H1 (cell line): ENCODE results near the gene RAD51C. TPM values are rescaled to one million over a fixed set of nuclear protein-coding genes. Genes with fewer than 3 reads are reported as not detected.

ENCODE experiments used
- BACH1 ChIP-seq: IDR thresholded peaks from 2 replicates; pipeline ENCODE4 v1.6.1; 2012; ENCODE audit warnings: low read length, improper control_type of control experiment
- CEBPB ChIP-seq: IDR thresholded peaks from 2 replicates; pipeline ENCODE4 v1.6.1; 2012; ENCODE audit warnings: low read depth, low read length
- CREB1 ChIP-seq: IDR thresholded peaks from 2 replicates; pipeline ENCODE4 v1.6.1; 2012; ENCODE audit warnings: inconsistent platforms
- CTBP2 ChIP-seq: IDR thresholded peaks from 2 replicates; pipeline ENCODE4 v1.7.0; 2011; ENCODE audit warnings: borderline replicate concordance, mild to moderate bottlenecking, moderate library complexity, mixed read lengths, low read length; ENCODE audit not compliant: insufficient read depth, insufficient read length
- FOSL1 ChIP-seq: IDR thresholded peaks from 2 replicates; pipeline ENCODE4 v1.6.1; 2011; ENCODE audit warnings: mild to moderate bottlenecking, low read depth, low read length, moderate library complexity; ENCODE audit not compliant: insufficient read depth
- HDAC6 ChIP-seq: IDR thresholded peaks from one replicate; pipeline ENCODE4 v1.7.1; 2012; ENCODE audit warnings: low read depth, mild to moderate bottlenecking, inconsistent platforms, low read length, moderate library complexity
- KDM4A ChIP-seq: IDR thresholded peaks from one replicate; pipeline ENCODE4 v1.7.1; 2012; ENCODE audit warnings: low read depth, mild to moderate bottlenecking, moderate library complexity, low read length, inconsistent platforms; ENCODE audit not compliant: severe bottlenecking
- KDM5A ChIP-seq: fragments of 200-600 bp; IDR thresholded peaks from 2 replicates; pipeline ENCODE4 v1.7.1; 2012; ENCODE audit warnings: mild to moderate bottlenecking, low read length, inconsistent platforms, mixed read lengths
- PHF8 ChIP-seq: fragments of 200-600 bp; sonication (generic); conservative IDR thresholded peaks from 2 replicates; pipeline ENCODE4 v1.7.1; 2012; ENCODE audit warnings: low read depth, mild to moderate bottlenecking, inconsistent platforms, low read length, moderate library complexity
- SIRT6 ChIP-seq: IDR thresholded peaks from one replicate; pipeline ENCODE4 v1.7.1; 2012; ENCODE audit warnings: low read length, inconsistent platforms
- SIX5 ChIP-seq: IDR thresholded peaks from 2 replicates; pipeline ENCODE4 v1.6.1; 2011; ENCODE audit warnings: mild to moderate bottlenecking, low read depth, low read length
- SP4 ChIP-seq: IDR thresholded peaks from 2 replicates; pipeline ENCODE4 v1.6.1; 2012; ENCODE audit warnings: low read length, inconsistent platforms
- TAF1 ChIP-seq: IDR thresholded peaks from 2 replicates; pipeline ENCODE4 v1.6.1; 2011; ENCODE audit warnings: mild to moderate bottlenecking, low read depth, low read length
- TBP ChIP-seq: IDR thresholded peaks from 2 replicates; pipeline ENCODE4 v1.6.1; 2011; ENCODE audit warnings: low read depth, low read length, improper control_type of control experiment
- TEAD4 ChIP-seq: IDR thresholded peaks from 2 replicates; pipeline ENCODE4 v1.6.1; 2012; ENCODE audit warnings: low read depth, low read length, inconsistent platforms, mixed read lengths
- ZNF274 ChIP-seq: IDR thresholded peaks from 2 replicates; pipeline ENCODE4 v1.7.0; 2012; ENCODE audit warnings: low read length, borderline replicate concordance; ENCODE audit errors: extremely low read depth
- polyA plus RNA-seq, 7 experiments: library from polyadenylated mRNA; depleted of rRNA in 3 of 7; stranded (reverse) in 5 of 7; unstranded in 2 of 7; fragments of >200 nt in 5 of 7; fragments of 200-250 nt in 2 of 7; gene quantifications; 1 replicate in 5 of 7; 2 replicates in 1 of 7; 4 replicates in 1 of 7; pipeline versions ENCODE4 v1.2.1 to v1.2.3, GENCODE V29; 2011 to 2013; ENCODE audit warnings: missing spikeins in 2 of 7, mixed read lengths in 2 of 7
- total RNA-seq: library from RNA; stranded (reverse); fragmentation: NEBNext Ultra II Directional; extraction: Animal tissue kit (Norgen Biotek cat#: 25700); gene quantifications from 2 replicates; pipeline ENCODE4 v1.2.1, GENCODE V29; 2021
- TF ChIP-seq, protein P1 (sequence below), 3 experiments: IDR thresholded peaks; 1 replicate in 2 of 3; 2 replicates in 1 of 3; pipeline versions ENCODE4 v1.5.1 to v1.6.1; 2011; ENCODE audit warnings: low read length in 3 of 3, mild to moderate bottlenecking in 3 of 3, inconsistent platforms in 2 of 3, low read depth in 1 of 3, moderate library complexity in 1 of 3; ENCODE audit not compliant: insufficient read depth in 1 of 3; ENCODE audit errors: control extremely low read depth in 1 of 3
- TF ChIP-seq, protein P2 (sequence below): IDR thresholded peaks from 2 replicates; pipeline ENCODE4 v1.6.1; 2011; ENCODE audit warnings: low read depth, mild to moderate bottlenecking, low read length; ENCODE audit not compliant: insufficient read depth
- TF ChIP-seq, protein P3 (sequence below): IDR thresholded peaks from 2 replicates; pipeline ENCODE4 v1.6.1; 2012; ENCODE audit warnings: inconsistent platforms
- TF ChIP-seq, protein P4 (sequence below): IDR thresholded peaks from 2 replicates; pipeline ENCODE4 v1.6.1; 2011; ENCODE audit warnings: low read length, improper control_type of control experiment

Gene RAD51C
- total and polyA plus RNA-seq, 2 of the 8 experiments (the other 6 are each of a cell fraction or from before 2014, with no cell fraction given), result 10.4 to 21.7 TPM

DNA sequence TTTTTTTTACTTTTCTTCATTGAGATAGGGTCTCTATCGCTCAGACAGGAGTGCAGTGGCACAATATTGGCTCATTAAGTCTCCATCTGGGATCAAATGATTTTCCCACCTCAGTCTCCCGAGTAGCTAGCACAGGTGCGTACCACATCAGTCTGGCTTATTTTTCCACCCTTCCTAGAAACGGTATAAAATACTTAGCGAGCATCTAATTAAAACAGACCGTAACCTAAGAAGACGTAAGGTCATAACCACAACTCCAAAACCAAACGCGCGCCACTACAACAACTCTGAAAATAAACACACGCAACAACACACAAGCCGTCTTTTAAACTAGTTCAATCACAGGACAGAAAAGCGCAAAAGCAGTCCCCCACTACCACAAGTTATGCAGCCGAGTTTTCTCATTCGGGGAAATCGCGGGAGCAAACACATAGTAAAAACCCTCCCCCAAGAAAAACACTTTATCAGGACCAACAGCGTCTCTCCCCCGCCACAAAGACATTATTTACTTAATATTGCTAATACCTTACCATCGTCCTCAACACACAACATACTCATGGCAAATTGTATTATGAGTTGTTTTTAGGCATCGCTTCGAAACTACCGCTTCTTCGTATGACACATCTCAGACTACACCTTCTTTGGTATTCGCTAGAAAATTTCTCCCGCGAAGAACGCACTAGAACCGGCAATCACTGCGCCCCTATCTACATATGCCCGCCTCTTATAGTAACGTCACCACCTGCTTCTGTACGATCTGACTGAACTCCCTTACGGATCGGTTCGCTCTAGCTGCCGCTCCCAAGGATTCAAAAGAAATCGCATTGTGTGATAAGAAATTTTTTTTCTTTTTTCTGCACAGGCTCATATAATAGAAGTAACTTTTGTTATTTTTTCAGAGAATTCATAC, 33.3 kb upstream of the RAD51C start (continued):
- TF ChIP-seq, protein P1, sequence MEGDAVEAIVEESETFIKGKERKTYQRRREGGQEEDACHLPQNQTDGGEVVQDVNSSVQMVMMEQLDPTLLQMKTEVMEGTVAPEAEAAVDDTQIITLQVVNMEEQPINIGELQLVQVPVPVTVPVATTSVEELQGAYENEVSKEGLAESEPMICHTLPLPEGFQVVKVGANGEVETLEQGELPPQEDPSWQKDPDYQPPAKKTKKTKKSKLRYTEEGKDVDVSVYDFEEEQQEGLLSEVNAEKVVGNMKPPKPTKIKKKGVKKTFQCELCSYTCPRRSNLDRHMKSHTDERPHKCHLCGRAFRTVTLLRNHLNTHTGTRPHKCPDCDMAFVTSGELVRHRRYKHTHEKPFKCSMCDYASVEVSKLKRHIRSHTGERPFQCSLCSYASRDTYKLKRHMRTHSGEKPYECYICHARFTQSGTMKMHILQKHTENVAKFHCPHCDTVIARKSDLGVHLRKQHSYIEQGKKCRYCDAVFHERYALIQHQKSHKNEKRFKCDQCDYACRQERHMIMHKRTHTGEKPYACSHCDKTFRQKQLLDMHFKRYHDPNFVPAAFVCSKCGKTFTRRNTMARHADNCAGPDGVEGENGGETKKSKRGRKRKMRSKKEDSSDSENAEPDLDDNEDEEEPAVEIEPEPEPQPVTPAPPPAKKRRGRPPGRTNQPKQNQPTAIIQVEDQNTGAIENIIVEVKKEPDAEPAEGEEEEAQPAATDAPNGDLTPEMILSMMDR (IDR thresholded peaks at IDR 0.05; ENCODE audit: control extremely low read depth in 1 of 3, insufficient read depth in 1 of 3, low read depth in 1 of 3, low read length in 3 of 3), result no peak
- TF ChIP-seq, protein P2, sequence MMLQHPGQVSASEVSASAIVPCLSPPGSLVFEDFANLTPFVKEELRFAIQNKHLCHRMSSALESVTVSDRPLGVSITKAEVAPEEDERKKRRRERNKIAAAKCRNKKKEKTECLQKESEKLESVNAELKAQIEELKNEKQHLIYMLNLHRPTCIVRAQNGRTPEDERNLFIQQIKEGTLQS, result no peak
- TF ChIP-seq PHF8, result peak; percentile 47
- TF ChIP-seq TBP, result peak; percentile 98
- no peak for TF ChIP-seq SIRT6
- peak; percentile 41 for TF ChIP-seq TAF1
- peak; percentile 81; the same call in 1 of the 2 replicates for TF ChIP-seq BACH1
- TF ChIP-seq TEAD4, result no peak
- TF ChIP-seq HDAC6, result peak; percentile 50
- TF ChIP-seq SIX5, result no peak
- no peak for TF ChIP-seq CEBPB
- TF ChIP-seq ZNF274, result no peak
- TF ChIP-seq, protein P3, sequence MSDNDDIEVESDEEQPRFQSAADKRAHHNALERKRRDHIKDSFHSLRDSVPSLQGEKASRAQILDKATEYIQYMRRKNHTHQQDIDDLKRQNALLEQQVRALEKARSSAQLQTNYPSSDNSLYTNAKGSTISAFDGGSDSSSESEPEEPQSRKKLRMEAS, result 0 out of 2 replicates have a peak, but pooled peaks have one; percentile 16
- TF ChIP-seq FOSL1, result no peak
- TF ChIP-seq CREB1, result peak; percentile 87
- TF ChIP-seq, protein P4, sequence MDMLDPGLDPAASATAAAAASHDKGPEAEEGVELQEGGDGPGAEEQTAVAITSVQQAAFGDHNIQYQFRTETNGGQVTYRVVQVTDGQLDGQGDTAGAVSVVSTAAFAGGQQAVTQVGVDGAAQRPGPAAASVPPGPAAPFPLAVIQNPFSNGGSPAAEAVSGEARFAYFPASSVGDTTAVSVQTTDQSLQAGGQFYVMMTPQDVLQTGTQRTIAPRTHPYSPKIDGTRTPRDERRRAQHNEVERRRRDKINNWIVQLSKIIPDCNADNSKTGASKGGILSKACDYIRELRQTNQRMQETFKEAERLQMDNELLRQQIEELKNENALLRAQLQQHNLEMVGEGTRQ, result no peak
- no peak for TF ChIP-seq KDM5A
- peak; percentile 39 for TF ChIP-seq KDM4A
- no peak for TF ChIP-seq CTBP2
- peak; percentile 95; the same call in 1 of the 2 replicates for TF ChIP-seq SP4
